CD4-positive, alpha-beta T cell (primary cell): ENCODE measurements around the gene CDK6. TPM values are rescaled to one million over a fixed set of nuclear protein-coding genes. Genes with fewer than 3 reads are reported as not detected.

Source experiments
- ATAC-seq: fragments of 200-7000 bp; cut with Tn5 transposase; one replicate; pipeline ENCODE4 v1.10.0; 2022; ENCODE audit warnings: mild to moderate bottlenecking; ENCODE audit not compliant: poor library complexity
- CTCF ChIA-PET: fragments of 350-600 bp; sonication (Branson Sonifier 250); formaldehyde crosslinking; loops from one replicate; lab custom pipeline; 2021; ENCODE audit warnings: antibody characterized with exemption, inconsistent platforms; lab: Charles Lee
- POLR2A ChIA-PET: fragments of 350-600 bp; sonication (Branson Sonifier 250); formaldehyde crosslinking; loops from one replicate; lab custom pipeline; 2021; ENCODE audit warnings: antibody characterized with exemption, inconsistent platforms; lab: Charles Lee
- DNase-seq, 14 experiments: peaks; one replicate each; pipeline ENCODE4 v3.0.0-alpha.2; 2013 to 2020; ENCODE audit warnings: mixed read lengths in 2 of 14
- H3K27ac ChIP-seq, 2 donors: one replicate each; pipeline versions ENCODE4 v1.5.1 to v1.7.0; 2013; ENCODE audit warnings: low read length in 2 of 2, low read depth in 1 of 2, mild to moderate bottlenecking in 1 of 2
- H3K27me3 ChIP-seq, 2 experiments: 1 replicate in 1 of 2; 2 replicates in 1 of 2; pipeline versions ENCODE4 v1.6.1 to v1.7.0; 2013; ENCODE audit warnings: low read length in 2 of 2, control low read depth in 1 of 2, mild to moderate bottlenecking in 1 of 2, moderate library complexity in 1 of 2; ENCODE audit not compliant: insufficient read depth in 2 of 2, control insufficient read depth in 1 of 2
- H3K36me3 ChIP-seq: one replicate; pipeline ENCODE4 v1.6.1; 2013; ENCODE audit warnings: low read length, control low read depth; ENCODE audit not compliant: insufficient read depth
- H3K4me1 ChIP-seq: one replicate; pipeline ENCODE4 v1.6.1; 2013; ENCODE audit warnings: low read length, control low read depth; ENCODE audit not compliant: insufficient read depth
- H3K4me3 ChIP-seq: one replicate; pipeline ENCODE4 v1.5.1; 2013; ENCODE audit warnings: mild to moderate bottlenecking, low read length, moderate library complexity
- H3K9me3 ChIP-seq, 2 experiments: 1 replicate in 1 of 2; 2 replicates in 1 of 2; pipeline versions ENCODE4 v1.6.1 to v1.7.0; 2013; ENCODE audit warnings: low read length in 2 of 2, mild to moderate bottlenecking in 2 of 2, control low read depth in 1 of 2, moderate library complexity in 1 of 2; ENCODE audit not compliant: control insufficient read depth in 1 of 2, insufficient read depth in 1 of 2
- H3K27ac Mint-ChIP-seq: one replicate; pipeline ENCODE4 v1.8.0; 2020; ENCODE audit warnings: mixed read lengths
- H3K27me3 Mint-ChIP-seq: one replicate; pipeline ENCODE4 v1.8.0; 2021; ENCODE audit warnings: mixed read lengths
- H3K36me3 Mint-ChIP-seq: one replicate; pipeline ENCODE4 v1.8.0; 2021; ENCODE audit warnings: low read depth, mixed read lengths
- H3K4me1 Mint-ChIP-seq: one replicate; pipeline ENCODE4 v1.8.0; 2021; ENCODE audit warnings: low read depth, mixed read lengths
- H3K4me3 Mint-ChIP-seq: one replicate; pipeline ENCODE4 v1.8.0; 2020; ENCODE audit warnings: mild to moderate bottlenecking, mixed read lengths
- H3K9me3 Mint-ChIP-seq: one replicate; pipeline ENCODE4 v1.8.0; 2020; ENCODE audit warnings: mixed read lengths
- intact Hi-C, 2 experiments: fragments of 100-400 bp; cut with DNase I in 1 of 2; cut with micrococcal nuclease in 1 of 2; formaldehyde crosslinking; loops; one replicate each; pipeline versions ENCODE4 v1.15.1 to v1.9.0; 2023 to 2025; cut with DNase I, micrococcal nuclease
- total RNA-seq, 174 experiments: library from RNA in 2 of 174; stranded (reverse) in 2 of 174; gene quantifications; one replicate each; pipeline ENCODE4 v1.2.3 and lab custom pipeline; 2021 to 2026
- TF ChIP-seq, protein P1 (sequence below): fragments of 200-600 bp; IDR thresholded peaks from one replicate; pipeline ENCODE4 v1.8.0; 2022; ENCODE audit warnings: antibody characterized with exemption, mild to moderate bottlenecking

The CDK6 gene
- total RNA-seq, 2 experiments from 2014 or later, result 13.0 to 13.7 TPM

GRCh38 chr7:92843034-92843760, 6.8 kb upstream of the CDK6 start:
- no peaks in the 10 kb centered on the region for H3K27me3 ChIP-seq
- no peak for DNase-seq
- CTCF ChIA-PET, result interaction anchor here (0.8 to 1.5 kb wide), 2 partner anchors 10 to 127 kb away, joined by 3 to 4 read pairs; no protein-coding TSS in a partner anchor
- peaks cover 19% of the 10 kb centered on the region for H3K27me3 Mint-ChIP-seq
- no peak overlapping the region for H3K4me3 Mint-ChIP-seq
- TF ChIP-seq, protein P1, sequence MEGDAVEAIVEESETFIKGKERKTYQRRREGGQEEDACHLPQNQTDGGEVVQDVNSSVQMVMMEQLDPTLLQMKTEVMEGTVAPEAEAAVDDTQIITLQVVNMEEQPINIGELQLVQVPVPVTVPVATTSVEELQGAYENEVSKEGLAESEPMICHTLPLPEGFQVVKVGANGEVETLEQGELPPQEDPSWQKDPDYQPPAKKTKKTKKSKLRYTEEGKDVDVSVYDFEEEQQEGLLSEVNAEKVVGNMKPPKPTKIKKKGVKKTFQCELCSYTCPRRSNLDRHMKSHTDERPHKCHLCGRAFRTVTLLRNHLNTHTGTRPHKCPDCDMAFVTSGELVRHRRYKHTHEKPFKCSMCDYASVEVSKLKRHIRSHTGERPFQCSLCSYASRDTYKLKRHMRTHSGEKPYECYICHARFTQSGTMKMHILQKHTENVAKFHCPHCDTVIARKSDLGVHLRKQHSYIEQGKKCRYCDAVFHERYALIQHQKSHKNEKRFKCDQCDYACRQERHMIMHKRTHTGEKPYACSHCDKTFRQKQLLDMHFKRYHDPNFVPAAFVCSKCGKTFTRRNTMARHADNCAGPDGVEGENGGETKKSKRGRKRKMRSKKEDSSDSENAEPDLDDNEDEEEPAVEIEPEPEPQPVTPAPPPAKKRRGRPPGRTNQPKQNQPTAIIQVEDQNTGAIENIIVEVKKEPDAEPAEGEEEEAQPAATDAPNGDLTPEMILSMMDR, result no peak
- POLR2A ChIA-PET, result interaction anchor here (1.0 kb wide), 1 partner anchor 11 kb away, joined by 3 read pairs; no protein-coding TSS in a partner anchor
- no peaks in the 10 kb centered on the region for H3K36me3 Mint-ChIP-seq
- no peaks in the 10 kb centered on the region for H3K9me3 ChIP-seq
- no peak overlapping the region for H3K4me3 ChIP-seq
- no peaks in the 10 kb centered on the region for H3K4me1 Mint-ChIP-seq
- H3K9me3 Mint-ChIP-seq, result no peaks in the 10 kb centered on the region
- H3K4me1 ChIP-seq, result no peaks in the 10 kb centered on the region
- H3K36me3 ChIP-seq, result no peaks in the 10 kb centered on the region
- H3K27ac Mint-ChIP-seq, result no peak overlapping the region
- ATAC-seq, result no peak
- no peak overlapping the region for H3K27ac ChIP-seq
- intact Hi-C loops, result loop anchor here in 1 of 2 experiments (5.0 kb wide), 1 partner anchor 274 kb away; the partner anchor contains the start of gene SAMD9

DNA sequence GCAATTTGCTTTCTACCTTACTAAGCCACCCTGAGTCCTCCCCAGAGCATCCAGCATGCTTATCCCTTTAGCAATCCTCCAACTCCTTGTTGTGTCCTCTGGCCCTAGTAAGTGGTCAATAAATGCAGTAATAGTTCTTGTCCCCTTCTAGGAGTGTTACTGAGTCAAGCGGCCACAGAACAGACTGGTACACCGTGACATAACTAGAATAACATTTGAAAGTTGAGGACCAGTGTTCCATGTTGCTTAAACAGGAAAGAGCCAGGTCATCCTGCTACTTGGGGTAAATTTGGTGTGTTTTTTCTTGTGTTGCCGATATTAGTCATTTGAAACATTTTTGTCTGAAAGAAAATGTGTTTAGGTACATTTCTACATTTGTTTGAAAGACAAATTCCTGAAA, 4.8 kb upstream of the CDK6 start:
- Histone ChIP-seq H3K27me3 (no peaks in the 10 kb centered on the region), H3K4me3 (no peak overlapping the region), H3K9me3 (no peaks in the 10 kb centered on the region), H3K27ac (no peak overlapping the region), H3K4me1 (peaks cover 8% of the 10 kb centered on the region), H3K36me3 (no peaks in the 10 kb centered on the region)
- Mint-ChIP-seq H3K36me3 (no peaks in the 10 kb centered on the region), H3K4me1 (peaks cover 8% of the 10 kb centered on the region), H3K9me3 (no peaks in the 10 kb centered on the region), H3K27me3 (peaks cover 28% of the 10 kb centered on the region), H3K4me3 (no peak overlapping the region), H3K27ac (no peak overlapping the region)
- ChIA-PET POLR2A (no interaction called here), CTCF (no interaction called here)
- intact Hi-C loops, result loop anchor here in 1 of 2 experiments (5.0 kb wide), 1 partner anchor 276 kb away; the partner anchor contains the start of gene SAMD9
- ATAC-seq, result no peak
- no peak for DNase-seq
- TF ChIP-seq, protein P1, result no peak

DNA sequence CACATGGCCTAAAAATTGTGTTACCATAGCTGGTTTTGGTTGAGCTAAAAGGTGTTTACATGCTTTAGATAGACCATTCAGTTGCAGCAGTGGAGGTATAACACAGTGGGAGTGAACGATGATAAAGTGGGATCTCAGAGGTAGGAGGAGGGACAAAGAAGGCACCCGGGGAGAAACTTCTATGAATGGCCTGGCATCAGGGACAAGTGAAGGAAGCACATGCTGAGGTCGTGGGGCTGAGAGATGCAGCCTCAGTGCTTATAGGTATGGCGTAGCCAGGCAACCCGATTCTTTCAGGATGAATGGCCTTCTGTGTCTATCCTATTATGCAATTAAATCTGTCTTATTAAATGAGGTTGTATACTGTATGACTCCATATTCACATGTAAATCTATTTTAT, 3.9 kb upstream of the CDK6 start:
- ChIA-PET POLR2A (no interaction called here), CTCF (no interaction called here)
- Mint-ChIP-seq H3K9me3 (no peaks in the 10 kb centered on the region), H3K4me1 (peaks cover 15% of the 10 kb centered on the region), H3K36me3 (peaks cover 7% of the 10 kb centered on the region), H3K27ac (no peak overlapping the region), H3K4me3 (no peak overlapping the region), H3K27me3 (peaks cover 28% of the 10 kb centered on the region)
- Histone ChIP-seq H3K27ac (no peak overlapping the region), H3K4me1 (peaks cover 13% of the 10 kb centered on the region), H3K9me3 (no peaks in the 10 kb centered on the region), H3K27me3 (no peaks in the 10 kb centered on the region), H3K36me3 (no peaks in the 10 kb centered on the region), H3K4me3 (no peak overlapping the region)
- ATAC-seq (no peak), DNase-seq (no peak)
- intact Hi-C loops, result loop anchor here in 1 of 2 experiments (5.0 kb wide), 1 partner anchor 277 kb away; the partner anchor contains the start of gene SAMD9
- TF ChIP-seq, protein P1, result no peak
